Measurements from ENCODE around the gene MEGF6.

MEGF6 gene

DNA sequence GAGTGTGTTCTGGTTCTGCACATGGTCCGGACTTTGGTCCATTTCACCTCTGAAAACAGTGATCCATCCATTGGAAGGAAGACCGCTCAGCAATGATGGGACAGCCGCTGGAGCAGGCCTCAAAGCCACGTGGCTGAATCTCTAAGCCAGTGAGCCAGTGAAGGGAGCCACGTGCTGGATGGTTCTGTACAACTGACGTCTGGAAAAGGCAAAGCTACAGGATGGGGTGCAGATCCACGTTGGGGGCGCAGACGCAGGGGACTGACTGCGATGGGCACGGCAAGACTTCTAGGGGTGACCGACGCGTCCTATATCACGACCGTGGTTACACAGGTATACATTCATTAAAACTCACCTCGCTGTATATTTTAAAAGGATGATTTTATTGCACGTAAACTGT lies 167.0 kb downstream of the MEGF6 start:
- DNase-seq (ENCODE audit: low spot score) (no peak), FAIRE-seq (no peak)

DNA sequence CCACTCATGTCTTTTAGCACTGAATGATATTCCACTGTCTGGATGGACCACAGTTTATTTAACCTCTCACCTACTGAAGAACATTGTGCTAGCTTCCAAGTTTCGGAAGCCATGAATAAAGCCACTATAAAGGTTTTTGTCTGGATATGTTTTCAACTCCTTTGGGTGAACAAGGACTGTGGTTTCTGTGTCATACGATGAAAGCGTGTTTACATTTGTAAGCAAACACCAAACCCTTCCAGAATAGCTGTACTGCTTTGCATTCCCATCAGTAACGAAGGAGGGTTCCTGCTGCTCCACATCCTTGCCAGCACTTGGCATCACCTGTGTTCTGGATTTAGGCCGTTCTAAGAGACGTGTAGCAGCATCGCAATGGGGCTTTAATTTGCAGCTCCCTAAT lies 167.5 kb downstream of the MEGF6 start:
- DNase-seq (ENCODE audit: low spot score) (no peak), FAIRE-seq (no peak)

DNA sequence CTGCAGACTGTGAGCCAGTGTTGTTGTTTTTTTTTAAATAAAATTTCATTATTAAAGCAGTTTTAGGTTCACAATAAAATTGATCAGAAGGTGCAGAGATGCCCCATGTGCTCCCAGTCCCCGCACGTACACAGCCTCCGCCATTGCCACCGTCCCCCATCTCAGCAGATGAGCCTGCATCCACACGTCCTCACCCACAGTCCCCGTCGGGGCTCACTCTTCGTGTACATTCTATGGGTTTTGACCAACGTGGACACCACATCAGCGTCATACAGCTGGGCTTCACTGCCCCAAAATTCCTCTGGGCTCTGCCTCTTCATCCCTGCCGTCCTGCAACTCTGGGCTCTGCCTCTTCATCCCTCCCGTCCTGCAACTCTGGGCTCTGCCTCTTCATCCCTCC lies 168.4 kb downstream of the MEGF6 start:
- DNase-seq (ENCODE audit: low spot score): no peak
- FAIRE-seq: no peak

DNA sequence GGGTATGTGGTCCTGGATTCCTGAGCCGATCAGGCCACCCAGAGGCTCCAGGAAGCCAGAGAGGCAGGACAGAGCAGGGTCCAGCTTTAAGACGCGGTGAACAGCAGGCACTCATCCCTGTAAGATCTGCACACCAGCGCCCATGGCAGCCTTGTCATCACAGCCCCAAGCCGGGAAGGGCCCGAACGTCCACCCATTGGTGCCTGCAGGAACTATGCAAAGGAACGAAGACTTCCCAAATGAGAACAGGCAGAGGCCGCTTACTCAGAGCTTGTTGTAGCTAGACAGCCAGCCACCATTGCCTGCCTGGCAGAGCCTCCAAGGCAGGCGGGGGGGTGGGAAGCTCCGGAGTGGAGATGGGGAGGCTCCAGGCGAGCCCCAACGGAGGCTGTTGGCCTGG lies 169.0 kb downstream of the MEGF6 start:
- FAIRE-seq (no peak), DNase-seq (ENCODE audit: low spot score) (no peak)

DNA sequence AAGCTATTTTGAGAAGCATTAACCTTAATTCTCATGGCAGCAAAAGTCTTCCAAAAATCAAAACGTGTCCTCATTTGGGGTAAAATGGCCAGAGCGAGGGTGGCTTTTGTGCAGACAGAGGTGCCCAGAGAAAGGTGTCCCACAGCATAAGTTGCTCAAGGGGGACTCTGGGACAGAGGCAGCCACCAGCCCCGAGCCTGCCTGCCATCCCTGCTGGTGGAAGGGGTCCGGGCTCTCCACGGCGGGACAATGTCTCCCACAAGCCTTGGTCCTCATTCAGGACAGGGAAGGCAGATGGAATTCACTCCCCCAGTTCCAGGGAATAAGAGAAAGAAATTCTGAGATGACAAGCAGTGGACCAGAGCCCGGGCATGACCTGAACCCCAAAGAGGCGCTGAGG lies 169.4 kb downstream of the MEGF6 start:
- FAIRE-seq: no peak

DNA sequence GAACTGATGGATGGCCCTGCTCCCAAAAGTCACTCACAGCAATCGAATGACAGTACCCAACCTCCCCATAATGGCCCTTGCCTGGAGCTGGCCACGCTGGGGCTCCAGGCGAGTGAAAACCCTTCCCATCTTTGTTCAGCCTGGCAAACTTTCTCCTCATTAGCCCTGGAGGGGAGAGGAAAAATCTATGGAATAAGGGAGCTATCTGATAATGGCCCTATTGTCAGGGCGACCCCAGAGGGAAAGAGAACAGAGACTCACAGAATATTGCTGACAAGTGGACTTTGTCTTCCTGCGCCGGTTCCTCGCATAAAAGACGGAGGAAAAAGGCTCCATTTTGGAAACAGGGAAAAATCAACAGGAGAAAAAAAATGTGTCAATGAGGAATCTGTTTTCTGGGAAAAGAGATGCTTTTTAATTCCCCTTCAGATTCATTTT lies 169.9 kb downstream of the MEGF6 start:
- FAIRE-seq (no peak), DNase-seq (ENCODE audit: low spot score) (no peak)

More for the DNA sequence above, 169.4 kb downstream of the MEGF6 start:
- no peak for DNase-seq (ENCODE audit: low spot score)

DNA sequence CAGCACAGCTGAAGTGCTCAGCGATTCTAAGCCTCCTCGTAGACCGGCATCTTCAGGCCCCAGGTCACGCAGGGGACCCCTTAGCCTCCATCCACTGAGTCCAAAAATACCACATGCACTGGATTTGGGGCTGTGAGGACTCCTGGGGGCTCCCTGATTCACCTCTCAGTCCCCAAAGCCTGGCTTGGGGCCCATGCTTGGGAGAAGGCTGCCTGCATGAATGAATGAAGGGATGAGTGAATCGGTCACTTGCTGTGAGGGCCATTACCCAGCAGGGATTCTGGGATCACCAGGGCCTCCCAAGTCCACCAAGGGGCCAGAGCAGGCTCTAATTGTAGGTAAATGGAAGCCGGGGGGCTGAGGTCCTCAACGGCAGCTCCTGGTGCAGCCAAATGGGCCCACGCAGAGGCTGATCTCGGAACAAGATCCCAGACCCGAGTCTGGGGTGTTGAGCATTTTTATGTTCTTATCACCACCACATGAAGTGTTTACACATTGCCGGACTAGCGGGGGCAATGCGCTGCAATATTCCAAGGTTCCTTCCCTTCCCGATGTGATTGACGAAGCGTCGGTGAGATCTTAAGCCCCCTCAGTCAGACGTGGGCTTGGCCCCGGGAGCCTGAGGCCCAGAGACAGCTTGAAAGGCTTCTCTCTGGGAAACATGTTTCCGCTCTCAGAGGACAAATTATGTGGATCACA lies 170.4 kb downstream of the MEGF6 start:
- FAIRE-seq: no peak

DNA sequence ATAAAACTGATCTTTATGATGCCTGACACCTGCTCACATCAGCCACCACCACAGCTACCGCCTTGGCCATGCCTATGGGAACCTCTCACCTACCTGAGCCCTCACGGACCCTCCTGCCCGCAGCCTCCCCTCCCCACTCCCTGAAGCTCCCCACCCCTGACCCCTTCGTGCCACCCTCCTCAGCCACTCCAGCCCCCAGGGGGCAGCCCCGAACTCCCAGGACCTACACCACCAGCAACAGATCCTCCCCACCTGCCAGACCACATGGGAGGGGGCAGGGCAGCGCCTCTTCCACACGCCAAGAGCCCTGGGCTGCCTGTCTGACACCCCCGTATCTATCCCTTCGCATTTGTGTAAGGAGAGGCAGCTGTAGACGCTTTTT lies 171.0 kb downstream of the MEGF6 start:
- no peak for FAIRE-seq

More for the DNA sequence above, 170.4 kb downstream of the MEGF6 start:
- DNase-seq (ENCODE audit: low spot score): no peak

More for the DNA sequence above, 171.0 kb downstream of the MEGF6 start:
- no peak for DNase-seq (ENCODE audit: low spot score)

All from RCC 7860 (cell line).